ENCODE data around the gene TMEM86B.

Gene TMEM86B

GRCh38 chr19:55227241-55228014 is 1.1 kb downstream of the TMEM86B start:
- TF ChIP-seq TAF1 (IDR thresholded peaks at IDR 0.05; ENCODE audit: borderline replicate concordance, insufficient read depth, low read length) (no peak), FOXP2 (optimal IDR thresholded peaks at IDR 0.05; ENCODE audit: borderline replicate concordance, extremely low read depth, extremely low read length, insufficient read depth) (no peak), SIN3A (IDR thresholded peaks at IDR 0.05; ENCODE audit: borderline replicate concordance, insufficient read depth, low read length) (no peak), POLR2AphosphoS5 (IDR thresholded peaks at IDR 0.05; ENCODE audit: low read depth, low read length) (no peak)
- TF ChIP-seq, protein P1, sequence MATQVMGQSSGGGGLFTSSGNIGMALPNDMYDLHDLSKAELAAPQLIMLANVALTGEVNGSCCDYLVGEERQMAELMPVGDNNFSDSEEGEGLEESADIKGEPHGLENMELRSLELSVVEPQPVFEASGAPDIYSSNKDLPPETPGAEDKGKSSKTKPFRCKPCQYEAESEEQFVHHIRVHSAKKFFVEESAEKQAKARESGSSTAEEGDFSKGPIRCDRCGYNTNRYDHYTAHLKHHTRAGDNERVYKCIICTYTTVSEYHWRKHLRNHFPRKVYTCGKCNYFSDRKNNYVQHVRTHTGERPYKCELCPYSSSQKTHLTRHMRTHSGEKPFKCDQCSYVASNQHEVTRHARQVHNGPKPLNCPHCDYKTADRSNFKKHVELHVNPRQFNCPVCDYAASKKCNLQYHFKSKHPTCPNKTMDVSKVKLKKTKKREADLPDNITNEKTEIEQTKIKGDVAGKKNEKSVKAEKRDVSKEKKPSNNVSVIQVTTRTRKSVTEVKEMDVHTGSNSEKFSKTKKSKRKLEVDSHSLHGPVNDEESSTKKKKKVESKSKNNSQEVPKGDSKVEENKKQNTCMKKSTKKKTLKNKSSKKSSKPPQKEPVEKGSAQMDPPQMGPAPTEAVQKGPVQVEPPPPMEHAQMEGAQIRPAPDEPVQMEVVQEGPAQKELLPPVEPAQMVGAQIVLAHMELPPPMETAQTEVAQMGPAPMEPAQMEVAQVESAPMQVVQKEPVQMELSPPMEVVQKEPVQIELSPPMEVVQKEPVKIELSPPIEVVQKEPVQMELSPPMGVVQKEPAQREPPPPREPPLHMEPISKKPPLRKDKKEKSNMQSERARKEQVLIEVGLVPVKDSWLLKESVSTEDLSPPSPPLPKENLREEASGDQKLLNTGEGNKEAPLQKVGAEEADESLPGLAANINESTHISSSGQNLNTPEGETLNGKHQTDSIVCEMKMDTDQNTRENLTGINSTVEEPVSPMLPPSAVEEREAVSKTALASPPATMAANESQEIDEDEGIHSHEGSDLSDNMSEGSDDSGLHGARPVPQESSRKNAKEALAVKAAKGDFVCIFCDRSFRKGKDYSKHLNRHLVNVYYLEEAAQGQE (IDR thresholded peaks at IDR 0.05; ENCODE audit: insufficient read depth in 1 of 2, low read depth in 2 of 2, low read length in 2 of 2), result no peak

DNA sequence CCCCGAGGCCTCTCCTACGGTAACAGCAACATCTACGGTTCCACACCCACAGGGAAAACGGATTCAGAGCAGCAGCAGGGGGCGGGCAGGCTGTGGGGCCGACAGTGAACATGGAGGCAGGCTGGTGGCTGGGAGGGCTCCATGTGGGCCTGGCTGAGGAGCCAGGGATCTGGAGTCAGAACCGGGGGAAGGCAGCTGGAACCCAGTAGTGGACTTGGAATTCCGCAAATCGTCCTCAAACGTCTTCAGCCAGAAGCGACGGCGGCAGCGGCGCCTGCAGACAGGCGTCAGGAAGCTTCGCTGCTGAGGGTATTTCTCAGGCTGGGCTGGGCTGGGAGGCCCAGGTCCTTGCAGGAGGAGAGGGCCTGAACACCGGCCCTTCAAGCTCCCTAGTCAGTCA is 1.8 kb downstream of the TMEM86B start:
- TF ChIP-seq SIN3A (IDR thresholded peaks at IDR 0.05; ENCODE audit: borderline replicate concordance, insufficient read depth, low read length) (no peak), TAF1 (IDR thresholded peaks at IDR 0.05; ENCODE audit: borderline replicate concordance, insufficient read depth, low read length) (no peak), FOXP2 (optimal IDR thresholded peaks at IDR 0.05; ENCODE audit: borderline replicate concordance, extremely low read depth, extremely low read length, insufficient read depth) (no peak), POLR2AphosphoS5 (IDR thresholded peaks at IDR 0.05; ENCODE audit: low read depth, low read length) (no peak)
- TF ChIP-seq, protein P1 (IDR thresholded peaks at IDR 0.05; ENCODE audit: insufficient read depth in 1 of 2, low read depth in 2 of 2, low read length in 2 of 2), result no peak

DNA sequence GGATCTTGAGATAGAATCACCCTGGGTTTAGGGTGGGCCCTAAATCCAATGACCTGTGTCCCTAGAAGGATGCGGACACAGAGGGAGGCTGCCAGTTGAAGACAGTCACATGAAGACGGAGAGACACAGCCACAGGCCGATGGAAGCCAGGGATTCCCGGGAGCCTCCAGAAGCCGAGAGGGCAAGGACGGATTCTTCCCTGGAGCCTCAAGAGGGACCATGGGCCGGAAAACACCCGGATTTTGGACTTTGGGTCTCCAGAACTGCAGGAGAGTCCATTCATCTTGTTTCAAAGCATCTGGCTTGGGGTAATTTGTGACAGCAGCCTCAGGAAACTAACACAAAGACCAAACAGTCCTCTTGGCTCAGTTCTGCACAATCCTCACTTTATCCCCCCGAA is 2.3 kb downstream of the TMEM86B start:
- TF ChIP-seq SIN3A (IDR thresholded peaks at IDR 0.05; ENCODE audit: borderline replicate concordance, insufficient read depth, low read length) (no peak), FOXP2 (optimal IDR thresholded peaks at IDR 0.05; ENCODE audit: borderline replicate concordance, extremely low read depth, extremely low read length, insufficient read depth) (no peak), POLR2AphosphoS5 (IDR thresholded peaks at IDR 0.05; ENCODE audit: low read depth, low read length) (no peak), TAF1 (IDR thresholded peaks at IDR 0.05; ENCODE audit: borderline replicate concordance, insufficient read depth, low read length) (no peak)
- TF ChIP-seq, protein P1 (IDR thresholded peaks at IDR 0.05; ENCODE audit: insufficient read depth in 1 of 2, low read depth in 2 of 2, low read length in 2 of 2), result no peak

- no peak for TF ChIP-seq SIN3A (IDR thresholded peaks at IDR 0.05; ENCODE audit: borderline replicate concordance, insufficient read depth, low read length)
- TF ChIP-seq POLR2AphosphoS5 (IDR thresholded peaks at IDR 0.05; ENCODE audit: low read depth, low read length), result 0 out of 2 replicates have a peak, but pooled peaks have one; percentile 27
- TF ChIP-seq, protein P1 (IDR thresholded peaks at IDR 0.05; ENCODE audit: insufficient read depth in 1 of 2, low read depth in 2 of 2, low read length in 2 of 2), result no peak
Measured at GRCh38 chr19:55225415-55225958, 3.1 kb downstream of the TMEM86B start.
